Fibroblast of lung (primary cell): Measurements from ENCODE around the gene LCE1F. TPM values are rescaled to one million over a fixed set of nuclear protein-coding genes. Genes with fewer than 3 reads are reported as not detected.

Experiments
- DNase-seq, 2 donors: peaks; one replicate each; pipeline versions ENCODE4 v3.0.0 to v3.0.0-alpha.2; 2010; ENCODE audit warnings: low read depth in 2 of 2
- H2AFZ ChIP-seq: 2 replicates; pipeline ENCODE4 v1.5.1; 2012; ENCODE audit warnings: low read length, control low read depth, inconsistent platforms
- H3K27ac ChIP-seq: 2 replicates; pipeline ENCODE4 v1.5.1; 2011; ENCODE audit warnings: low read length, control low read depth; ENCODE audit not compliant: insufficient read depth
- H3K27me3 ChIP-seq: 2 replicates; pipeline ENCODE4 v1.5.1; 2011; ENCODE audit warnings: mild to moderate bottlenecking, low read length; ENCODE audit not compliant: control insufficient read depth, insufficient read depth
- H3K36me3 ChIP-seq: 2 replicates; pipeline ENCODE4 v1.5.1; 2011; ENCODE audit warnings: low read length; ENCODE audit not compliant: control insufficient read depth, insufficient read depth
- H3K4me1 ChIP-seq: 2 replicates; pipeline ENCODE4 v1.5.1; 2011; ENCODE audit warnings: low read length; ENCODE audit not compliant: control insufficient read depth, insufficient read depth; ENCODE audit errors: extremely low read depth
- H3K4me2 ChIP-seq: 2 replicates; pipeline ENCODE4 v1.5.1; 2011; ENCODE audit warnings: low read length, control low read depth; ENCODE audit not compliant: insufficient read depth; ENCODE audit errors: extremely low read depth
- H3K4me3 ChIP-seq, 4 experiments: fragments of 200-600 bp in 1 of 4; sonication (generic) in 1 of 4; replicated peaks in 1 of 4; 2 replicates each; pipeline ENCODE4 v1.5.1; 2011 to 2016; ENCODE audit warnings: low read length in 4 of 4, low read depth in 3 of 4, mild to moderate bottlenecking in 3 of 4, control low read depth in 2 of 4, inconsistent platforms in 1 of 4, mixed read lengths in 1 of 4; ENCODE audit not compliant: insufficient read depth in 1 of 4; ENCODE audit errors: control extremely low read depth in 1 of 4
- H3K79me2 ChIP-seq: 2 replicates; pipeline ENCODE4 v1.5.1; 2012; ENCODE audit warnings: mild to moderate bottlenecking, low read length, inconsistent platforms; ENCODE audit not compliant: control insufficient read depth, insufficient read depth
- H3K9ac ChIP-seq: 2 replicates; pipeline ENCODE4 v1.5.1; 2011; ENCODE audit warnings: mild to moderate bottlenecking, low read length, control low read depth; ENCODE audit not compliant: insufficient read depth
- H3K9me3 ChIP-seq: 2 replicates; pipeline ENCODE4 v1.5.1; 2012; ENCODE audit warnings: low read depth, low read length; ENCODE audit not compliant: control insufficient read depth, insufficient read depth
- H4K20me1 ChIP-seq: 2 replicates; pipeline ENCODE4 v1.5.1; 2011; ENCODE audit warnings: low read length; ENCODE audit not compliant: control insufficient read depth, insufficient read depth; ENCODE audit errors: extremely low read depth
- CTCF ChIP-seq, 2 donors: IDR thresholded peaks in 1 of 2; conservative IDR thresholded peaks in 1 of 2; 1 replicate in 1 of 2; 2 replicates in 1 of 2; pipeline ENCODE4 v1.5.1; 2011 to 2012; ENCODE audit warnings: low read length in 2 of 2, control low read depth in 1 of 2, inconsistent platforms in 1 of 2, low read depth in 1 of 2, mild to moderate bottlenecking in 1 of 2
- EZH2 ChIP-seq: IDR thresholded peaks from 2 replicates; pipeline ENCODE4 v1.5.1; 2012; ENCODE audit warnings: low read length, control low read depth, mild to moderate bottlenecking; ENCODE audit errors: missing control alignments
- polyA plus RNA-seq, 2 donors: library from polyadenylated mRNA; depleted of rRNA in 1 of 2; stranded (reverse) in 1 of 2; unstranded in 1 of 2; fragments of >200 nt; gene quantifications; 2 replicates each; pipeline ENCODE4 v1.2.1, GENCODE V29; 2011 to 2012; ENCODE audit warnings: missing spikeins in 1 of 2
- total RNA-seq: library from RNA; depleted of rRNA; stranded (reverse); fragments of >200 nt; gene quantifications from 2 replicates; pipeline ENCODE4 v1.2.1, GENCODE V29; 2014

Gene LCE1F
- total and polyA plus RNA-seq, 2 donors (not counting 1 experiment from before 2014, with no cell fraction given) = not detected

- peaks cover 21% of the 10 kb centered on the region for H3K4me1 ChIP-seq
- no peaks in the 10 kb centered on the region for H3K79me2 ChIP-seq
- no peaks in the 10 kb centered on the region for H3K36me3 ChIP-seq
- H2AFZ ChIP-seq = no peak overlapping the region
- H3K27ac ChIP-seq = no peak overlapping the region
- DNase-seq = no peak
- H4K20me1 ChIP-seq = no peaks in the 10 kb centered on the region
- H3K4me3 ChIP-seq = no peak overlapping the region
- no peaks in the 10 kb centered on the region for H3K27me3 ChIP-seq
- H3K9ac ChIP-seq = no peak overlapping the region
- no peaks in the 10 kb centered on the region for H3K9me3 ChIP-seq
- H3K4me2 ChIP-seq = no peak overlapping the region
- no peak for TF ChIP-seq CTCF (conservative IDR thresholded peaks at IDR 0.05 in 1 of 2, IDR thresholded peaks at IDR 0.05 in 1 of 2; ENCODE audit: low read depth in 1 of 2, low read length in 2 of 2)
- TF ChIP-seq EZH2 = no peak
Measured at GRCh38 chr1:152741656-152742055, 33.3 kb upstream of the LCE1F start.

GRCh38 chr1:152743371-152744145 lies 31.4 kb upstream of the LCE1F start:
- Histone ChIP-seq H3K4me1 (peaks cover 23% of the 10 kb centered on the region), H3K4me2 (no peak overlapping the region), H3K9ac (no peak overlapping the region), H3K4me3 (no peak overlapping the region), H3K27ac (peak overlapping the region; percentile 27), H3K79me2 (no peaks in the 10 kb centered on the region), H3K36me3 (no peaks in the 10 kb centered on the region), H3K27me3 (no peaks in the 10 kb centered on the region), H2AFZ (no peak overlapping the region), H3K9me3 (no peaks in the 10 kb centered on the region), H4K20me1 (no peaks in the 10 kb centered on the region)
- TF ChIP-seq CTCF (conservative IDR thresholded peaks at IDR 0.05 in 1 of 2, IDR thresholded peaks at IDR 0.05 in 1 of 2; ENCODE audit: low read depth in 1 of 2, low read length in 2 of 2) (no peak), EZH2 (no peak)
- DNase-seq = no peak

- Histone ChIP-seq H3K4me1 (peaks cover 21% of the 10 kb centered on the region), H3K27me3 (no peaks in the 10 kb centered on the region), H3K4me3 (no peak overlapping the region)
Measured at GRCh38 chr1:152745289-152745704, 29.6 kb upstream of the LCE1F start.

More at GRCh38 chr1:152745289-152745704, 29.6 kb upstream of the LCE1F start:
- H3K36me3 ChIP-seq = no peaks in the 10 kb centered on the region
- H3K9ac ChIP-seq = no peak overlapping the region
- H4K20me1 ChIP-seq = no peaks in the 10 kb centered on the region
- no peaks in the 10 kb centered on the region for H3K9me3 ChIP-seq
- no peaks in the 10 kb centered on the region for H3K79me2 ChIP-seq
- peak; percentile 36 to 68 for DNase-seq
- H3K4me2 ChIP-seq = no peak overlapping the region
- H3K27ac ChIP-seq = peak overlapping the region; percentile 17
- peak overlapping the region; percentile 9 for H2AFZ ChIP-seq
- TF ChIP-seq EZH2 = no peak
- TF ChIP-seq CTCF (conservative IDR thresholded peaks at IDR 0.05 in 1 of 2, IDR thresholded peaks at IDR 0.05 in 1 of 2; ENCODE audit: low read depth in 1 of 2, low read length in 2 of 2) = no peak
